IPS-NIHi11 (cell line): ENCODE measurements around the gene RGS3.

Experiments
- DNase-seq: peaks from one replicate; pipeline ENCODE4 v3.0.0; 2012; ENCODE audit warnings: mixed read lengths, low spot score

Gene RGS3

DNA sequence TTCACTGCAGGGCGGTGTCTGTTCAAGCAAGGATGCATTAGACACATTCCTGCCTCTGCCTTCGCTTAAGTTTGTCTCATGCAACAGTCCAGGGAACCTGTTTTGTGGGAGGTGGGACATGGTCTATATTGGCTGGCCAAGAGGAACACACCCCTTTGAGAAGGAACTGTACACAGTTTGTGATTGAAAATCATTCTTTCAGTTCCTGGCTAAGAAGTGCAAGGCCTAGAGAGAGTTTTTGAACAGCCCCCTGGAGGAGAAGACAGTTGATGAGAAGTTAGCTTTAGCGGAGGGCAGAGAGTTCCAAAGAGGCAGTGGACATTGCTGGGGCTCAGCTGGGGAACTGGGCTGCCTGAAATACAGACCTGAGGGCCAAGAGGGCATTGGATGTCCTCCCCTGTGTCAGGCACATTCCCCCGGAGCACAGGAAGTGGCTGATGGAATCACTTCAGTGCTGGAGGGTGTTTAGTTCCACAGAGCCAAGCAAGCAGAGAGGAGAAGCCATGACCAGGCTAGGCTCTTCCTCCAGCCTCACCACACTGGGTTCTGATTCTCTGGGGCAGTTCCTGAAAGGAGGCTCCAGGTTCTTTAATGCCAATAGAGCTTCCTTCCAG is 66.6 kb downstream of the RGS3 start:
- DNase-seq, result no peak

DNA sequence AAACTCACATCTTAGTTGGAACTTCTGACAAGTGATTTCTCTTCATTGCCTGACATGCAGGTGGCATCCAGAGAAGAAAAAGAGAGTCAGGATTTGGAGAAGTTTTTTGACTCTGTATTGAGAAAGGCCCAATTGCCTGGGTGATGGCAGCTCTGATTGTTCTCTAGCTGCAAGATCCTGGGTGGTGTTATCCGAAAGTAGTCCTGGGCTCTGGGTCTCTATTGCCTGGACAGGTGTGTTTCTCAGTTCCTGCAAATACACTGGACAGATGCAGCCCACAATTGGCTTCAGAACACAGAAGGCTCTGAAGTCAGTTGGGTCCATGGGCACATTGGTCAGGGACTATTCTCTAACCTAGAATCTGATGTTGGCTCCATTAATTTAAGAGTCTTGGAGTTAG is 67.4 kb downstream of the RGS3 start:
- no peak for DNase-seq

DNA sequence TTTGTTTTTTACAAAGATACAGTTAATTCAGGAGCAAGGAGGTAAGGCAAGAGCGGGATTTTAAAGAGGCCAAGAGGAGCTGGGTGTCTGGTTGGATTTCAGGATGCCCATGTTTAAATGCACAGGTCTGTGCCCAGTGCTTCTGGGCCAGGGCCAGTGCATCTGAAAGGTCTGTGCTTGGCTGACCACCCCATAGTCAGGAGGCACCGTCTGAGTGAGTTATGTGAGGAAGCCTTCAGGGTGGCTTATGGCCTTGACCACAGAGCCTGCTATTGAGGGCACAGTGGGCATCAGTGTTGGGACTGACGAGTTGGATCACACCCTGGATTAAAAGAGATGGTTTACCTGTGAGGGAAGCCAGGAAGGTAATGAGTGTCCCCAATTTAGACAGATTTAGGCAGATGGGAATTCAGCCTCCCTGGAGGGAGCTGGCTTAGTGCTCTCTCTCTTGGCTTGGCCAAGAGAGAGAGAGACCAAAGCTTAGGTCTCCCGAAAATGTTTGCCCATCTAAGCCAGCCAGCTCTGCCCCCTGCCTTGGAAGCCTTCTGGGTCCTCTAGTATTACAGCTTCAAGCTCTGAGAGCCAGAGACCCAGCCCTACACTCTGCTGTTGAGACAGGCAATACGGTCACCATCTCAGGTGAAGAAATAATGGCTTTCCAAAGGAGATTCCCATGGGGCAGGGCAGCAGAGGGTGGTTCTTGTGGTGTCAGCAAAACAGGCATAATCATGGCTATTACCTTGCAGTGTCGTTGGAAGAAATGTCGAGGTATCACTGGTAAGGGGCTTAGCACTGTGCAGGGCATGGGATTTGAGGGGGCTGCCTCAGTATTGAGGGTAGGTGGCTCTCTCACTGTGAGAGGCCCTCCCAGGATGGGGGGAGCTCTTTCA is 68.6 kb downstream of the RGS3 start:
- no peak for DNase-seq

DNA sequence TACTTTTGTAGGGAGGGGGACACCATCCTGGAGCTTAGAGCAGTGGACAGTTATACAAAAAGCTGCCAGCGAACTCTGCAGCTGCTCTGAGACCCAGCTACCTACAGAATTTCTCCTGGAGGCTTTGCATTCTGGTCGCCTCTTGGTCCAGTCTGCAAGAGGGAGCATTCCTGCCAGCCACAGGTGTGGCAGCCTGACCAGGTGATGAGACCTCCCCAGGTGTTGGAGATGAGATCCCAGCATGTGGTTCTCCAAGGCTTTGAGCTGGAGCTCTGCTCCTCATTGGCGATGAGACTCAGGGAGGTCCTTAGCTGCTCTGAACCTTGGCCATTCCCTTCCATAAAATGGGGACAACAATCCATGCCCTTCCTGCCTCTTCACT is 69.3 kb downstream of the RGS3 start:
- DNase-seq, result no peak

DNA sequence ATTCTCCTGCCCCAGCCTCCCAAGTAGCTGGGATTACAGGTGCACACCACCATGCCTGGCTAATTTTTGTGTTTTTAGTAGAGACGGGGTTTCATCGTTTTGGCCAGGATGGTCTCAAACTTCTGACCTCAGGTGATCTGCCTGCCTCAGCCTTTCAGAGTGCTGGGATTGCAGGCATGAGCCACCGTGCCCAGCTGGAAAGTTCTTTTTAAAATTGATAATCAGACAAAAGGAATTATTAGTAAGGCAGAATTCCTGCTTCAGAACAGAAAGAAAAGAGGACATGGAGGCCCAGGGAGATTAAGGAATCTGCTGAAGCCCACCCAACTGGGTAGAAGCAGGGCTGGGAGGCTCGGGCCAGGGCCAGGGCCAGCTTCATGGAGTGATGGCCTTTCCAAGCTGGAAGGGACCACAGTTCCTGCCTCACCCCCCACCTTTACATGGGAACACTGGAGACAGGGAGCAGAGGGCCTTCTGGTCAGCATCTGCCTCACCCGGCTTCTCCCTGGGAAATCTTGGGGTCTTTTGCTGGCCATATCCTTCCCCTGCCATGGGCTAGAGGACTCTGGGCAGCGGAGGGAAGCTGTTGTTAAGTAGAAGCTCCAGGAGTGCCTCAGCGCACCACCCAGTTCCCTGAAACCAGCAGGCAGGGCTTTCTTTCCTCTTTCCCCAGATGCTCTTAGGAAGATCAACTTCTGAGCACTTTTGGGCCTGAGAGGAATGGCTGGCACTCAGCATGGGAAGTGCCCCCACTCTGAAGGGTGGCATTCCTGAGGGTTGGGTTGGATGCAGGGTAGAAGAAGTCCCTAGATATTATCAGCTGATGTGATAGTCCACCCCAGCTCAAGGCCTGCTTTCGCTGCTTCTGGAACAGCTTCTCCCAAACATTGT is 70.1 kb downstream of the RGS3 start:
- DNase-seq, result no peak

DNA sequence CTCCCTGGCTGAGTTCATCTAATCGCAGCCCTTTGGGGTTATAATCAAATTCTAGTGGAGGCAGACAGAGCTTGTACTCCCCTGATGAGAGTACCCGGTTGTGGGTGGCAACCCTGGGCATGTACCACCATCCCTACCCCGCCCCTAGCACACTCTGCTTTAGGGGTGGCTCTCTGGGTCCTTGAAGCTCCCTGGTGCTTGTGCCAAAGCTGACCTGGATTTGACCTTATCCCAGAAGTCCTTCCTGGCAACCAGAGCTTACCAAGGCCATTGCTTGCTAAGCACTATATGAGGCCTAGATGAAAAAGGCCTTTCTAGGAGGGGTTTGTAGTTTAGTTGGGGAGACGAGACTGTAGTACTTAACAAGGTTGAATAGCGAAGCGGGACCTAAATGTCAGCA is 72.2 kb downstream of the RGS3 start:
- no peak for DNase-seq

DNA sequence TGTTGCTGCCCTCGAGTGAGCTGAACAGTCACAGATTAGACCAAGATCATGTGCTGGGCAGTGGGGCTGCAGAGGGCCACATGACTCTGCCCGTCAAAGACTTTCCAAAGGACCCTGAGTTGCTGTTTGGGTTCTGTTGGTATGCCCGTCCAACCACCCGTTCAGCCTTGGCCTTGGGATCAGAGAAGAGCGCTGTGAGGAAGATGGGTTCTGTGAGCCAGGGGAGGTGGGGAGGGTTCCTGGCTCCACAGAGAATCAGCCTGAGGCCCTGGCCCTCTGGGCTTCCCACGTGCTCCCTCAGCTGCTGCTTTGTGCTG is 72.6 kb downstream of the RGS3 start:
- peak; percentile 49 for DNase-seq

DNA sequence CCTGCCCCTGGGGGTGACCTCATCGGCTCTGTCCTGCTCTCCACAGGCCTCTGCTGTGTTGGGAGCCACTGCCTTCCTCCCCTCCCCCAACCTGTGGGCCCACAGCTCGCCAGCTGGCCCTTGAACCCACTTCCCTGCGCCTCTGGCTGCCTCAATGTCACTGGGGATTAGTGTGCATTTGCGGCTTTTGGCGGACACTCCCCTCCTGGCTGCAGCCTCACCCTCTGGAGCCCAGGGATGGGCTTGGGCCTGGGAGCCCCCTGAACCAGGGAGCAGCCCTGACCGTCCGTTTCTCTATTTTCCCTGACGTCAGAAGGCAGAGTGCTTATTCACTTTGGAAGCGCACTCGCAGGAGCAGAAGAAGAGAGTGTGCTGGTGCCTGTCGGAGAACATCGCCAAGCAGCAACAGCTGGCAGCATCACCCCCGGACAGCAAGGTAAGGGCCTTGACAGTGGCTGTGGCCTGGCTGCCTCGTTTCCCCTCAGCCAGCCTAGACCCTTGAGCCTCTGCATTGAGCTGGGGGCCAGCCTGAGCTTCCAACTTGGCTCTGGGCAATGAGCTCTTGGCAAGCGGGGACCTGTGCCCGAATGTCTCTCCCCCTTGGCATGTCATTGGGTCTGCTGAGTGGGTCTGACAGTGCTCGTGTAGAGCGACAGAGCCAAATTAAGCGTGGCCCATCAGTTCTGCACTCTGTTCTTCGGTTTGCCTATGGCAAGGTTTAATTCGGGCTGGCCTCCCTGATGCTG is 73.1 kb downstream of the RGS3 start:
- DNase-seq, result no peak

DNA sequence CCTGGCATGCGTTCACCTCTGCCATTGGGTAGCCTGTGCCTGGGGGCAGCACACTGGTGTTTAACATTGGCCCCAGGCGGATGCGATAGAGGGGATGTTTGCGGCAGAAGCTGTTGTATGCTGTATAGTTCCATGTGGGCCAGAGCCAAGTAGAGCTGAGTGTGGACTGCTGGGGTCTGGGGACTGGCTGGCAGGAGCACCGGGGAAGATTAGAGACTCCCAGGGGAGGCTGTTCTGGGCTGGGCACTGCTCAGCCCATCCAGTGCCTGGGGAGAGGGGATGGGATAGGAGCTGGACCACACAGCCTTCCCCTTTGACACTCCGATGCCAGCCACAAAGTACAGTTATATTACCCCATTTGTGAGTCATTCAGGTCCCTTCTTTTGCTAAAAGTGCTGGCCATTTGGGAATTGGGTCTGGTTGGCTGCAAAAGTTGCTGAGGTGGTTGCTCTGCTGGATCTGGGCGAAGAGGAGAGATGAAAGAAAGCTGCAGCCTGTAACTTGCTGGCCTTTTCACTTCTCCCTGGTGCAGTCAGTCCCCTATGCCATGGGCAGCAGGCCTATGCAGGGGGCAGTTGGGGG is 73.8 kb downstream of the RGS3 start:
- no peak for DNase-seq

DNA sequence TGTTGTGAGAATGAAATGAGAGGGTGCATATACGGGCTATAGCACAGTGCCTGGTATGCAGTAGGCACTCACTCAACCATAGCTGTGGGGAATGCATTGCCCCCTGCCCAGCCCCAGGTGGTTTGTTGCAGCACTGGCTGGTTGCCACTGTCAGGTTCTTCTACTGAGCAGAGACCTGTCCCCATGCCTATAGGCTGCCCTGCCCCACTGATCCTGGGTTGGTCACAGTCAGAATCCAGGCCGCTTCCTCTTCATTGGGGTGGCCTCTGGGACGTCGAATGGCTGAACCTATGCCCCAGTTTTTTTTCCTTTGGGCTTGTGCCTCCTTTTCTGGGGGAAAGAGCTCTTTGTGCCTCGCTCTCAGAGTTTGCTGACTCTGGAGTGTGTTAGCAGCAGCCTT is 74.6 kb downstream of the RGS3 start:
- no peak for DNase-seq

DNA sequence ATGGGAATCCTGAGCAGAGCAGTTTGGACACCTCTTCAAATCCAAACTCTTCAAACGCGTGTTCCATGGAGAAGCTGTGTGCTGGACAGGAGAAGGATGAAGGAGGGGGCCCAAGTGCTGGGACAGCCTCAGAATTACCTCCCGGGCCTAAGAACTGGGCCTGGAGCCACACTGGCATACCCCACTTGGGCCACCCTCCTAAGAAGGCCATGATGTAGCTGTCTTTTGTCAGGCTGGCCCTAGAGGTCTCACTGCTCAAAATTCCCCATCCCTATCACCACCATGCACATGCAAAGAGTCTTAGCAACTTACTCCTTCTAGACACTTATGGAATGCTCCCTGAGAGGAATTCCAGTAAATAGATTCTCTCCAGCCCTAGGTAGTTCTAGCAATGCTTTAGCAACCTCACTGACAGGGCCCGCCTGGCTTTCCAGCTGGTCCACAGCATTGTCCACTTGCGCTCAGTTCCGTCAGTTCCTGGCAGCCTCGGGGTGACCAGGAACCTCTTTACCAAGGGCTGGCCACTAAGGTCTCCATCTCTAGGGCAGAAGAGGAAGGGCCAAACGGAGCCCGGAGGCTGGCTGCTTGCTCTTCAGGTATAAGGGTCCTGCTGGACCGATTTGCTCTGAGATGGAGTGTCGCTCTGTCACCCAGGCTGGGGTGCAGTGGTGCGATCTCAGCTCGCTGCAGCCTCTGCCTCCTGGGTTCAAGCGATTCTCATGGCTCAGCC is 75.3 kb downstream of the RGS3 start:
- no peak for DNase-seq

DNA sequence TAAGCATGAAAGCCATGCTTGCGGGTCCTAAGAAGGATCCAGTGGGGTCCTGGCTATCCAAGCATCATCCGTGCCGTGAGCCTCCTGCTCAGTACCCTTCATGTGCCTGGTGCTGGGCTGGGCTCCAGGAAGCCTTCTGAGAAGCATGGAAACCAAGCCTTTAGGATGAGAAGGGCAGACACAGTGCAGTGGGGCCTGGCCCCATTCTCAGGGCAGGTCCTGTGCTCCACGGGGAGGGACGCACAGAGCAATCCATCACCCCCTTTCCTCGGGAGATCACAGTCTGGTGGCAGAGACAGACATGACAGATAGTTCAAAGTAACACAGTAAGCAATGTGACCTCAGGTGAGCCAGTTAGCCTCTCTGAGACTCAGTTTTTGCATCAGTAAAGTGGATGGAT is 76.9 kb downstream of the RGS3 start:
- no peak for DNase-seq

DNA sequence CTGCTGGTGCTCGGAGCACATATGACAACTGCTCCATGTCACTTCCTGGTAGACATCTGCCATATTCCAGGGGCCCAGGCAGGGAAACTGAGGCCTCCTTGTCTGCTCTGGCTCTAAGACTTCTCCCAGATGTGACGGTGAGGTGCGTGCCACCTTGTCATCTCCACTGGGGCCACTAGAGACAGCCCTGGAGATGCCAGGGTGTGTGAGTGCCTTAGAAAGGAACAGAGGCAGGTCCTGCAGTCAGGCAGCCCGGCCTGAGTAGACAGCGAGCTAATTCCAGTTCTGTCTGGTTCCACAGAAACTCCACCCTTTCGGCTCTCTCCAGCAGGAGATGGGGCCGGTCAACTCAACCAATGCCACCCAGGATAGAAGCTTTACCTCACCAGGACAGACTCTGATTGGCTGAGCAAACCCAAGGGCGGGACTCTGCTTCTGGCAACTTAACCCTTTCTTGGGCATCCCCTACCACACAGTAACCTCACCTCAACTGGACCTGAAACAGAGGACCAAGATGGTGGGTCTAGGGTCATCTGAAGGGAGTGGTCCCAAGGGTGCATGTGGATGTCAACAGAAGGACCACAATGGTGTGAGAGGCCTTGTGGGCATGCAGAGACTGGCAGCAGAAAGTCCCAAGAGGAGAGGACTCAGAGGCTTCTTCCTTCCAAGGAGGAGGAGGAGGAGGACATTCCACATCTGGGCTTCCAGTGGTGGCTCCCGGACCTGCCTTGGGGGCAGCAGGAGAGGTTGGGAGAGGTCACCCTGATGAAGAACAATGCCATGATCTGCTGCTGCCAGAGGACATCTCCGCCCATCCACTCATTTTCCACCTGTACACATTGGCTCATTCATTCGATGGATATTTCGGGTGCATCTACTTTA is 77.7 kb downstream of the RGS3 start:
- peak; percentile 94 for DNase-seq

DNA sequence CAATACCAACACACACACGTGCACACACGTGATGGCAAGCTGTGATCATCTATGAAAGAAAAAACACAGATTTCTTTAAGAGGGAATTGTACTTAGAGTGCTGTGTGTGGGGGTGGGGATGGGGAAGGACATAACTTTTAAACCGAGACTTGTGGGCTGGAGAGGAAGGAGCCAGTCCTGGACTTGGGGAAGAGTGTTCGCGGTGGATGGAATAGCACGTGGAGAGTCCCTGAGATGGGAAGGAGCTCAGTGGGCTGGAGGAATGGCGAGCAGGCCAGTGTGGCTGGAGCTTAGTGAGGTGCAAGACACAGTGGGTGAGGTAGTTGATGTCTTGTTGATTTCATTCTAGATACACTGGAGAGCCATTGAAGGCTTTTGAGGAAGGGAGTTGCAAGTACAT is 78.5 kb downstream of the RGS3 start:
- no peak for DNase-seq

DNA sequence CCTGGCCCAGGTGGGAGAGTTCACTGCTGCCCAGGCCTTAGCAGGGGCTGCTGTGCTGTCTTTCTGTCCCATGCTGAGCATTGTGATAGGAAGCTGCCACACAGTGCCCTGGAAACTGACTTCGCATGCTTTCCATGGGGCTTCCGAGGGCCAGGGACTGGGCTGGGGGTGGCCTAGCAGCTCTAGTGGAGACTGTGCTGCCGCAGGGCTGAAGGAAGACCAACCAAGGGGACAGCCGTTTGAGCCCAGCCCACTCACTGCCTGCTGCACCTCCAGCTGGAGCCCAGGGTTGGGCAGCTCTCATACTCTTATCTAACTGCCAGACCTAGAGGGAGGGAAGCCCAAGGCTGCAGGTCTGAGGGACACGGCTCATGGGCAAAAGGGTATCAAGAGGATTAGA is 79.2 kb downstream of the RGS3 start:
- no peak for DNase-seq

DNA sequence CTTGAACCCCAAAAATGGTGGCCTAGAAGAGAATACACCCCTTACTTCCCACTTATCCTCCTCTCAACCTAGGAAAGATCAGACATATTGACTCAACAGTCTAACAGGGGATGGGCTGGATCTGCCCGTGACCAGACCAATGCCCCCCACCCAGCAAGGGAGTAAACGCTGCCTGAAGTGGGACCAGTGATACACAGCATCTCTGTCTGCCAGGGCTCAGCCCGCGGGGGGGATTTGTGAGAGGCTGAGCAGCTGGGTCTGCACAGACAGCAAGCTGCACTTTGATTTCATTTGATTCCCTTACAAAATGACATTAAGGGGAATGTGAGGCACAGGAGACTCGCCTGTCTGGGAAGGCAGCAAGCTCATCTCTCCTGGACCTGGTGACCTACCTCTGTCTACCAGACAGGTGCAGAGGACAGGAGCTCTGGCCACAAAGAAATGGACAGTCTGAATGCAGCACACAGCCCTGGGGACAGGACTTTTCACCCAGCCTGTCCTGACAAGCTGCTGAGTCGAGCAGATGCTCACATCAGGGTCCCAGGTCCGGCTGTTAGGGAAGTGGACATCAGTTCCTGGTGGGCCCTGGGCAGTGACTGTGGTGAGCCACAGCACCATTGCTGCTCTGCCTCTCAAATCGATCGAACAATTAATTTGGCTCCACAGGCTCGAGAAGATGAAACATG is 79.9 kb downstream of the RGS3 start:
- DNase-seq, result no peak

DNA sequence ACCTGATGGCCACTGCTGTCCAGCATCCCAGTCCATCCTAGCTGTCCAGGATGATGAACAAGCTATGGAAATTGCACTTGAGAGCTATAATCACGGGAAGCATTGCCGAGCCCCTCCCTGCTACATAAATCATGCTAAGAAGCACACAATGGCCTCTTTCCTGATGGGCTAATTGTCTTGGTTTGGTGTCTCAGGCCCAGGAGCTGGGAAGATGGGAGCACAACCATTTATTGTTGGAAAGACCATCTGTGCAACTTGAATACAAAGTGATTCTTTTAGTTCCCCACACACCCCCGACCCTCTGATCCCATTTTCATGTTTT is 80.4 kb downstream of the RGS3 start:
- no peak for DNase-seq

DNA sequence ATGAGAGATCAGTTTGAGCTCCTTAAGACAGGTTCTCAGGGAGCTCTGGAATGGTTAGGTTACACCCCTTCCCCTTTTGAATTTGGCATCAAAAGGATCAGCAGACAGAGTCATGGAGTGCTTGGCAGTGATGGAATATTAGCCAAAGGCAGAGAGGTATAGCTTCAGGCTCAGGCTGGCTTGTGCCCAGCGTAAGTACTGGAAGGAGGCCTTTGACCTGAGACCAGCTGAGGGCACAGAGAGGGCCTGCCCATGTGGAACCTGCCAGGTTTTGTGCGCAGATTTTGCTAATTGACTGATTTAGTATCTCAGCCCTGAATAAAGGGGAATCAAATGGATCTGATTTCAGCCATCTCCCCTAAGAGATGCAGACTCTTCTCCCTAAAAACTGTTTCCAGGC is 81.5 kb downstream of the RGS3 start:
- DNase-seq, result no peak

DNA sequence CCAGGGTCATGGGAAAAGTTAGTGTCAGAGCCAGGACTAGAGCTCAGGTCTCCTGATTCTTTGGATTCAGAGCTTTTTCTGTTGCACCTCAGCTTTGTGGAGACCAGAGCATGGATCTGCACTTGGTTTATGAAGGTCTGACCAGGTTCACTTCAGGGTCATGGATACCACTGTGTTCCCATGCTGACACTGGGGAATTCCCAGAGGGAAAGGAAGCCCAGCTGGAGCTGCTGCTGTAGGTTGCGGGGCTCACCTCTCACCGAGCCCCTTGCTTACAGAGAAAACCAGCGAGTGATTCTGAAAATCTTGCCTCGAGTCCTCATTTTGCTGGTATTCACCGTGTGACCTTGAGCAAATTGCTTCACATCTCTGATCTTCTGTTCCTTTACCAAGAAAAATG is 83.0 kb downstream of the RGS3 start:
- DNase-seq, result no peak

DNA sequence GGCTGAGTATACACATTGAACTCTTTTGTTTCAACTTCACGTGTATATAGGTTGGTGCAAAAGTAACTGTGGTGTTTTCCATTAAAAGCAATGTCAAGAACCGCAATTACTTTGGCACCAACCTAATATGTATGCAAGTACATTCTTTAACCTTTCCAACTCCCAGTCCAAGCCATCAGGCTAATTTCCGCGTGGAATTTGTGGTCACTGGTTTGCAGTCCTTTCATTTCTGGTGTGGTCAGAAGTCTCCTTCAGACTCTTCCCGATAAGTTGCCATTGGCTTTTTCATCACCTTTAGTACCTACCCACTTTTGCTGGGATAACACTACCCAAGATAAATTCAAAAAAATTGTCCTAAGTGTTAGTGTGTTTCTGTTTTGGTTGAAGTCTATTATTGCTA is 84.0 kb downstream of the RGS3 start:
- DNase-seq, result no peak
